ENCODE measurements around the gene BNC2. TPM values are rescaled to one million over a fixed set of nuclear protein-coding genes. Genes with fewer than 3 reads are reported as not detected.
A peak's percentile ranks its signal among the peaks of the same experiment; 100 is the strongest.
"Not testable (repeated sequence)": the region's sequence is repeated elsewhere in the genome, so short reads cannot be mapped to it uniquely, and the experiment has no call there.

BNC2 gene
- total RNA-seq, 1 experiment from 2014 or later: 16.1 TPM

GRCh38 chr9:16484744-16485143 lies 385.7 kb downstream of the BNC2 start:
- H3K27ac ChIP-seq: no peak overlapping the region
- H3K4me1 ChIP-seq: peaks cover 12% of the 10 kb centered on the region
- H3K36me3 ChIP-seq: no peaks in the 10 kb centered on the region; the same call in 1 of the 2 replicates
- no peak overlapping the region for H3K4me3 ChIP-seq
- no peaks in the 10 kb centered on the region for H3K27me3 ChIP-seq
- peak; percentile 4 to 34 for DNase-seq
- no peaks in the 10 kb centered on the region for H3K9me3 ChIP-seq (replicated peaks)

GRCh38 chr9:16484180-16484579 lies 386.3 kb downstream of the BNC2 start:
- Histone ChIP-seq H3K9me3 (replicated peaks) (no peaks in the 10 kb centered on the region), H3K27ac (no peak overlapping the region), H3K36me3 (no peaks in the 10 kb centered on the region), H3K4me3 (no peak overlapping the region), H3K4me1 (peaks cover 12% of the 10 kb centered on the region), H3K27me3 (no peaks in the 10 kb centered on the region)
- no peak for DNase-seq

GRCh38 chr9:16482764-16483163 lies 387.7 kb downstream of the BNC2 start:
- no peaks in the 10 kb centered on the region for H3K9me3 ChIP-seq (replicated peaks)
- no peak overlapping the region for H3K27ac ChIP-seq
- H3K4me3 ChIP-seq: no peak overlapping the region
- DNase-seq: no peak
- no peaks in the 10 kb centered on the region for H3K27me3 ChIP-seq
- H3K36me3 ChIP-seq: no peaks in the 10 kb centered on the region
- peaks cover 12% of the 10 kb centered on the region for H3K4me1 ChIP-seq

- not testable (repeated sequence) for H3K4me3 ChIP-seq; H3K27ac ChIP-seq; H3K36me3 ChIP-seq; H3K9me3 ChIP-seq (replicated peaks); DNase-seq; H3K27me3 ChIP-seq
- peaks cover 12% of the 10 kb centered on the region for H3K4me1 ChIP-seq
Observed at GRCh38 chr9:16480584-16480983, 389.9 kb downstream of the BNC2 start.

GRCh38 chr9:16475996-16476395 lies 394.5 kb downstream of the BNC2 start:
- no peaks in the 10 kb centered on the region for H3K36me3 ChIP-seq

GRCh38 chr9:16475257-16475656 lies 395.2 kb downstream of the BNC2 start:
- no peaks in the 10 kb centered on the region for H3K9me3 ChIP-seq (replicated peaks)
- no peak overlapping the region for H3K27ac ChIP-seq
- H3K36me3 ChIP-seq: no peaks in the 10 kb centered on the region
- no peak overlapping the region for H3K4me3 ChIP-seq
- DNase-seq: no peak
- no peaks in the 10 kb centered on the region for H3K27me3 ChIP-seq
- no peaks in the 10 kb centered on the region for H3K4me1 ChIP-seq

More at GRCh38 chr9:16475996-16476395, 394.5 kb downstream of the BNC2 start:
- Histone ChIP-seq H3K27ac (no peak overlapping the region), H3K27me3 (no peaks in the 10 kb centered on the region), H3K4me1 (no peaks in the 10 kb centered on the region), H3K4me3 (no peak overlapping the region), H3K9me3 (replicated peaks) (no peaks in the 10 kb centered on the region)
- DNase-seq: no peak

GRCh38 chr9:16469184-16469583 lies 401.3 kb downstream of the BNC2 start:
- no peaks in the 10 kb centered on the region for H3K4me1 ChIP-seq
- DNase-seq: no peak
- no peaks in the 10 kb centered on the region for H3K27me3 ChIP-seq
- no peaks in the 10 kb centered on the region for H3K36me3 ChIP-seq
- no peak overlapping the region for H3K4me3 ChIP-seq
- no peak overlapping the region for H3K27ac ChIP-seq
- no peaks in the 10 kb centered on the region for H3K9me3 ChIP-seq (replicated peaks)

- Histone ChIP-seq H3K36me3 (no peaks in the 10 kb centered on the region), H3K27ac (no peak overlapping the region), H3K4me1 (peaks cover 21% of the 10 kb centered on the region), H3K9me3 (replicated peaks) (no peaks in the 10 kb centered on the region), H3K27me3 (no peaks in the 10 kb centered on the region), H3K4me3 (no peak overlapping the region)
- DNase-seq: no peak
Observed at GRCh38 chr9:16461851-16462250, 408.6 kb downstream of the BNC2 start.

GRCh38 chr9:16461137-16461840 lies 409.2 kb downstream of the BNC2 start:
- H3K27me3 ChIP-seq: no peaks in the 10 kb centered on the region
- no peak overlapping the region for H3K27ac ChIP-seq
- no peaks in the 10 kb centered on the region for H3K9me3 ChIP-seq (replicated peaks)
- no peak overlapping the region for H3K4me3 ChIP-seq
- H3K36me3 ChIP-seq: no peaks in the 10 kb centered on the region
- H3K4me1 ChIP-seq: peaks cover 21% of the 10 kb centered on the region
- DNase-seq: peak; percentile 15 to 26

- Histone ChIP-seq H3K27me3 (no peaks in the 10 kb centered on the region), H3K27ac (no peak overlapping the region), H3K9me3 (replicated peaks) (no peaks in the 10 kb centered on the region), H3K4me1 (peaks cover 21% of the 10 kb centered on the region), H3K4me3 (no peak overlapping the region), H3K36me3 (no peaks in the 10 kb centered on the region)
- DNase-seq: no peak
Observed at GRCh38 chr9:16460696-16461095, 409.8 kb downstream of the BNC2 start.

- peak; percentile 13 to 33 for DNase-seq
- H3K4me3 ChIP-seq: no peak overlapping the region
- H3K9me3 ChIP-seq (replicated peaks): no peaks in the 10 kb centered on the region
- H3K4me1 ChIP-seq: peaks cover 21% of the 10 kb centered on the region
- no peak overlapping the region for H3K27ac ChIP-seq
- no peaks in the 10 kb centered on the region for H3K36me3 ChIP-seq
- no peaks in the 10 kb centered on the region for H3K27me3 ChIP-seq
Observed at GRCh38 chr9:16459421-16460148, 410.9 kb downstream of the BNC2 start.

- no peak overlapping the region for H3K4me3 ChIP-seq
- H3K36me3 ChIP-seq: no peaks in the 10 kb centered on the region
- H3K27me3 ChIP-seq: no peaks in the 10 kb centered on the region
- DNase-seq: no peak
- H3K4me1 ChIP-seq: peaks cover 21% of the 10 kb centered on the region
- no peak overlapping the region for H3K27ac ChIP-seq
- no peaks in the 10 kb centered on the region for H3K9me3 ChIP-seq (replicated peaks)
Observed at GRCh38 chr9:16458696-16459420, 411.6 kb downstream of the BNC2 start.

GRCh38 chr9:16455842-16456241 lies 414.6 kb downstream of the BNC2 start:
- Histone ChIP-seq H3K27me3 (no peaks in the 10 kb centered on the region), H3K36me3 (no peaks in the 10 kb centered on the region), H3K4me3 (no peak overlapping the region), H3K4me1 (peaks cover 13% of the 10 kb centered on the region), H3K27ac (no peak overlapping the region), H3K9me3 (replicated peaks) (no peaks in the 10 kb centered on the region)
- no peak for DNase-seq

- H3K36me3 ChIP-seq: no peaks in the 10 kb centered on the region
- no peaks in the 10 kb centered on the region for H3K27me3 ChIP-seq
- DNase-seq: no peak
- H3K9me3 ChIP-seq (replicated peaks): no peaks in the 10 kb centered on the region
- no peak overlapping the region for H3K4me3 ChIP-seq
- H3K27ac ChIP-seq: no peak overlapping the region
- H3K4me1 ChIP-seq: 0 out of 2 replicates have a peak, but pooled peaks cover 3% of the 10 kb centered on the region
Observed at GRCh38 chr9:16453390-16453789, 417.1 kb downstream of the BNC2 start.

- 0 out of 2 replicates have a peak, but pooled peaks cover 3% of the 10 kb centered on the region for H3K4me1 ChIP-seq
- no peak overlapping the region for H3K4me3 ChIP-seq
- H3K27ac ChIP-seq: no peak overlapping the region
- H3K27me3 ChIP-seq: no peaks in the 10 kb centered on the region
- no peaks in the 10 kb centered on the region for H3K9me3 ChIP-seq (replicated peaks)
- H3K36me3 ChIP-seq: no peaks in the 10 kb centered on the region
- peak; percentile 32 to 52 for DNase-seq
Observed at GRCh38 chr9:16450578-16450977, 419.9 kb downstream of the BNC2 start.
